Progenitor cell of endocrine pancreas (in vitro differentiated cells): Measurements from ENCODE around the gene FAF1. TPM values are rescaled to one million over a fixed set of nuclear protein-coding genes. Genes with fewer than 3 reads are reported as not detected.

Experiments used
- DNase-seq: peaks from one replicate; pipeline ENCODE4 v3.0.0; 2021; ENCODE audit warnings: low spot score; ENCODE audit not compliant: unreplicated experiment
- H3K27ac Mint-ChIP-seq: 2 replicates; pipeline ENCODE4 v1.8.0; 2021; ENCODE audit warnings: mild to moderate bottlenecking, moderate library complexity, mixed read lengths
- H3K27me3 Mint-ChIP-seq: 2 replicates; pipeline ENCODE4 v1.8.0; 2021; ENCODE audit warnings: mixed read lengths
- H3K36me3 Mint-ChIP-seq: 2 replicates; pipeline ENCODE4 v1.8.0; 2022; ENCODE audit warnings: mixed read lengths; ENCODE audit not compliant: insufficient read depth
- H3K4me1 Mint-ChIP-seq: 2 replicates; pipeline ENCODE4 v1.8.0; 2021; ENCODE audit warnings: low read depth, mixed read lengths
- H3K4me3 Mint-ChIP-seq: 2 replicates; pipeline ENCODE4 v1.8.0; 2021; ENCODE audit warnings: low read depth, mild to moderate bottlenecking, moderate library complexity, mixed read lengths
- H3K9me3 Mint-ChIP-seq: 2 replicates; pipeline ENCODE4 v1.8.0; 2021; ENCODE audit warnings: low read depth, mixed read lengths
- total RNA-seq: library from RNA; stranded (reverse); gene quantifications from 2 replicates; pipeline ENCODE4 v1.2.1, GENCODE V29; 2021
- TF ChIP-seq, protein P1 (sequence below): fragments of 200-600 bp; sonication (generic); IDR thresholded peaks from one replicate; pipeline ENCODE4 v1.5.0; 2021; ENCODE audit warnings: antibody characterized with exemption, mild to moderate bottlenecking; ENCODE audit not compliant: unreplicated experiment

Gene FAF1
- total RNA-seq, 1 donor from 2014 or later: 49.0 TPM

DNA sequence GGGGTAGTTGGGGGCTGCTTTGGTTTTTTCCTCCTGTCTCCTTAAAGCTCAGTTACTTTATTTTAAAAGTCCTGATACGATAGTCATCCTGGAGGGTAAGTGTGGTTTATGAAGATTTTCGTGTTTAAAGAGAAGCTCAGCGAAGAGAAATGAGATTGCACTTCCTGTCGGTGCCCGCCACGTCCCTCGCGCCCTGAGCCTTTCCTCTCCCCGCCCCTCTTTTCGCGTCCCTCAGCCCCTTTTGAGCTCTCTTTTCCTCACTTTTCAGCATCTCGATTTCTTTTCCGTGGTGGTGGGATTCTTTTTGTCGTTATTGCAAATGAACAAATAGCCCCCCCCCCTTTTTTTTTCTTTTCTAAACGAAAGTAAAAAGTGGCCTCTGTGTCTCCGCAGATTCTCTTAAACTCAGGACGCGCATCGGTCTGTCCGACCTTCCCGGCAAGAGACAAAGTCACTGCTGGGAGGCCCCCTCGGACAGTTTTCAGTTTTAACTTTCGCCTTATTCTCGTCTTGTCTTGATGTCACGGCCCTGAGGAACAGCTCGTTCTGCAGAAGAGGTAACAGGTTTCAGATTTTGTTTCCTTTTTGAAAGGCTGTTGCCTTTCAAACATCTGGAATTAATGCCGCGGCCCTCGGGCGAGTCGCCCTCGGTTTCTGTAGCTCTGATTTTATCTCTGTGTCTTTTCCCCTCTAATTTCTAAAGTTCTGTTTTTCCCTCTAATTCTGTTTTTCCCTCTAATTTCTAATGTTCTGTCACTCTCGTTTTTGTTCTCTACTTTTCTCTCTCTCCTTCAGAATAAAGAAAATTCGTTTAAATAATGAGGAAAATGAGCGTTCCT lies 535.8 kb downstream of the FAF1 start:
- H3K27me3 Mint-ChIP-seq: peaks cover 90% of the 10 kb centered on the region

DNA sequence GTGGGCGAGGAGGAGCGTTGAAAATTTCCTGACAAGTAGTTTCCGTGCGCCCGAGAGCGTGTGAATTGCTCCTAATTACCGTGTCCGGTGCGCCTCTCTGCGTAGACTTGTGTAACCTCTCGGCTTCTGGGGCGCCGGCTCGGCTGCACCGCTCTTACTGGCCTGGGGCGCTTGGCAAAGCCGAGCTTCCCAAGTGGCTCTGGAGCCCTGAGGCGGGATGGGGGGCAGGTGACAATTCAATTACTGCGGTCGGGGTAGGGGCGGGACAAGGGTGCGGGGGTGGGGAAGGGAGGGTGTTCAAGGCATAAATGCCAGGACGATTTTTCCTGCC lies 536.4 kb downstream of the FAF1 start:
- Mint-ChIP-seq H3K9me3 (no peaks in the 10 kb centered on the region), H3K36me3 (no peaks in the 10 kb centered on the region), H3K27ac (peak overlapping the region; percentile 84), H3K27me3 (peaks cover 84% of the 10 kb centered on the region), H3K4me3 (peak overlapping the region; percentile 70), H3K4me1 (peaks cover 14% of the 10 kb centered on the region)
- no peak for DNase-seq
- TF ChIP-seq, protein P1, sequence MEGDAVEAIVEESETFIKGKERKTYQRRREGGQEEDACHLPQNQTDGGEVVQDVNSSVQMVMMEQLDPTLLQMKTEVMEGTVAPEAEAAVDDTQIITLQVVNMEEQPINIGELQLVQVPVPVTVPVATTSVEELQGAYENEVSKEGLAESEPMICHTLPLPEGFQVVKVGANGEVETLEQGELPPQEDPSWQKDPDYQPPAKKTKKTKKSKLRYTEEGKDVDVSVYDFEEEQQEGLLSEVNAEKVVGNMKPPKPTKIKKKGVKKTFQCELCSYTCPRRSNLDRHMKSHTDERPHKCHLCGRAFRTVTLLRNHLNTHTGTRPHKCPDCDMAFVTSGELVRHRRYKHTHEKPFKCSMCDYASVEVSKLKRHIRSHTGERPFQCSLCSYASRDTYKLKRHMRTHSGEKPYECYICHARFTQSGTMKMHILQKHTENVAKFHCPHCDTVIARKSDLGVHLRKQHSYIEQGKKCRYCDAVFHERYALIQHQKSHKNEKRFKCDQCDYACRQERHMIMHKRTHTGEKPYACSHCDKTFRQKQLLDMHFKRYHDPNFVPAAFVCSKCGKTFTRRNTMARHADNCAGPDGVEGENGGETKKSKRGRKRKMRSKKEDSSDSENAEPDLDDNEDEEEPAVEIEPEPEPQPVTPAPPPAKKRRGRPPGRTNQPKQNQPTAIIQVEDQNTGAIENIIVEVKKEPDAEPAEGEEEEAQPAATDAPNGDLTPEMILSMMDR: no peak

More for the DNA sequence above, 535.8 kb downstream of the FAF1 start:
- Mint-ChIP-seq H3K4me3 (peak overlapping the region; percentile 45), H3K36me3 (no peaks in the 10 kb centered on the region), H3K4me1 (peaks cover 14% of the 10 kb centered on the region), H3K27ac (peak overlapping the region; percentile 71), H3K9me3 (no peaks in the 10 kb centered on the region)
- no peak for DNase-seq
- TF ChIP-seq, protein P1: no peak

DNA sequence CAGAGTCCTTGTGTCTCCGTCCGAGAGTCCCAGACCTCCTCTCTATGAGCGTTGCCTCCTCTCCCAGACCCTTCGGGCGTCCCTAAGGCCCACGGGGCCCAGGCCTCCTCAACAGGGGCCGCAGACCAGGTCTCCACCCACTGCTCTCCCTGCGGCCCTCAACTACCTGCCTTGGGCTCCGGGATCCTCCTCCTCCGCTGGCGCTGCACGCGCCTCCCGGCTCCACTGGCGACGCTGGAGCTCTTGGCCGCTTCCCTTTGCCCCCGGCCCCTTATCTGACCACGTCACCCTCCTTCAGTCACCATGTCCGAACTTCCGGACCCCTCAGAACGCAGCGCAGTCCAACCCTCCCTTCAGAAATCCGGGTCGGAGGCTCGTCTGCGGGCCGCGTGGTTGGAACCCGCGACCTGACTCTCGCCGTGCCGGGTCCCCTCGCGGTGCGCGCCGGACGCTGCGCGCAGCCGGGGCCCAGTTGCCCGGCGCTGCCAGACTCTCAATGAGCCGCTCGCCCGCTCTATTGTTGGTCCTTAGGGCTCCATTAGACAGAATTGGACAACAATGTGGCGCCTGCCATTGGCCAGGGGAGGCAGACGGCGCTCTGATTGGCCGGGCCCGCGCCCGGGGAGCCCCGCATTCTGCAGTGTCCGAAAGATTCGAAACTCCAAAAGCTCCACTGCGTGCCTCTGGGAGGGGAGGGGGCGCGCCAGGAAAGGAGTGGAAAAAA lies 537.0 kb downstream of the FAF1 start, which contains the start of gene DMRTA2:
Gene DMRTA2, minus strand, starts transcription at position 498 of the 724 bp plus-strand sequence. CDS start 1,907 bp downstream, outside the sequence.
- Mint-ChIP-seq H3K36me3 (no peaks in the 10 kb centered on the region), H3K4me3 (peak within 1 kb of the TSS; percentile 70), H3K27ac (peak within 1 kb of the TSS; percentile 84), H3K27me3 (peaks cover 84% of the 10 kb centered on the region), H3K4me1 (peaks cover 14% of the 10 kb centered on the region), H3K9me3 (no peaks in the 10 kb centered on the region)
- TF ChIP-seq, protein P1: no peak
- peak; percentile 33 for DNase-seq

DNA sequence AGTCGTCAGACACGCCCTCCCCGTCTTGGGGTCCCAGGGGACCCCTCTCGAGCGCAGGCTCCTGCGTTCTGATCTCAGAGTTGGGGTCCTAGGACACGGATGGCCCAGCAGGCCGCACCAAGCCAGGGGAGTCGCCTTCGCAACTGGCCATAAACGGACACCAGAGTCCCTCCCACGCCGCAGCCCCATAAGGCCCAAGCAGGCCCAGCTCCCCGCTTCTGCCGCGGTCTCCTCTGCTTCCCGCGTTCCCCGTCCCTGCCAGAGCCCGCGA lies 537.5 kb downstream of the FAF1 start:
- H3K36me3 Mint-ChIP-seq: no peaks in the 10 kb centered on the region
- peaks cover 84% of the 10 kb centered on the region for H3K27me3 Mint-ChIP-seq
- H3K4me1 Mint-ChIP-seq: peaks cover 14% of the 10 kb centered on the region
- TF ChIP-seq, protein P1: no peak
- no peak overlapping the region for H3K4me3 Mint-ChIP-seq
- H3K9me3 Mint-ChIP-seq: no peaks in the 10 kb centered on the region
- H3K27ac Mint-ChIP-seq: peak overlapping the region; percentile 71
- no peak for DNase-seq

DNA sequence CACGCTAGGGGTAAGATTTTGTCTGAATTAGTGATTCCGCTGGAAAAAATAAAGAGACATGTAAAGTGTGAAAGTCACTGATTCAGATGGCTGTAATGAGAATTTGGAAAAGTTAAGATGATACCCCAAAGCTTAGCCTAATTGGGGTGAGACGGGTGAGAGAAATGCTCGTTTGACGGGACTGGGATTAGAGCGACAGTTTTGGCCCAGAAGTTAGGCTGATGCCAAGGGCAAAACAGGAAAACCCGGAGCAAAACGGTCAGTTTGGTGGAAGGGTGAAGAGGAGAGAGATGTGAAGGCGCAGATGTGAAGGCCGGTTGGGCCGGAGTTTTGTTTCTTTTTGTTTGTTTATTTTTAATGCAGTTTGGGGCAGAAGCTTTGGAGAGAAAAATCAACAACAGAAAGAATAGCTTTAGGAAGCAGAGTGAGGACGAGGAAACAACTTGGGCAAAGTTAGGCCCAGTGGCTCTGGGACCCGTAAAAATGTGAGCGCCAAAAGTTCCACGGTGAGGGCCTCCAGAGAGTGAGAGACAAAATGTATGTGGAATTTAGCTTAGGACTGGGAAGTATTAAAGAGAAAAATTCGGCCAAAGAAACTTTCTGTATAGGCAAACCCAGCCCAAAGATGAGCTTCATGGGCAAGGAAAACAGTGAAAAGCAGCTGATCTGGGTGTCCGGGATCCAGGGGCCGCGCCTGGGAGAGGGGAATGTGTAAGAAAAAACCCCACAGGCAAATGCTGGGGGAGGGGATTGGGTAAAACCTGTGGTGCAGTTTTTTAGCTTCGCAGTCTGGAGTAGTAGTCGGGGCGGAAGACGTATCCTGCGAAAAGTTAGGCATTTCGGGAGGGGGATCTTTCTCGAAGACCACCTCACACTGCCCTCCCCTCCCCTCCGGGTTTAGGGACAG lies 538.0 kb downstream of the FAF1 start:
- Mint-ChIP-seq H3K4me1 (peaks cover 11% of the 10 kb centered on the region), H3K27me3 (peaks cover 84% of the 10 kb centered on the region), H3K27ac (no peak overlapping the region), H3K36me3 (no peaks in the 10 kb centered on the region), H3K4me3 (no peak overlapping the region), H3K9me3 (no peaks in the 10 kb centered on the region)
- DNase-seq: no peak
- TF ChIP-seq, protein P1: no peak
